ENCODE data around the gene GNA12.
"Not testable (repeated sequence)": the region's sequence is repeated elsewhere in the genome, so short reads cannot be mapped to it uniquely, and the experiment has no call there.

The GNA12 gene

GRCh38 chr7:2711895-2712675 is 132.0 kb downstream of the GNA12 start:
- DNase-seq (ENCODE audit: low read depth), result no peak

GRCh38 chr7:2710901-2711551 is 133.1 kb downstream of the GNA12 start:
- DNase-seq (ENCODE audit: low read depth), result no peak

GRCh38 chr7:2710286-2710655 is 133.8 kb downstream of the GNA12 start:
- DNase-seq (ENCODE audit: low read depth), result no peak

- peak; percentile 66 for DNase-seq (ENCODE audit: low read depth)
These were observed 134.4 kb downstream of the GNA12 start for GRCh38 chr7:2709553-2710285.

- DNase-seq (ENCODE audit: low read depth), result no peak
These were observed 135.4 kb downstream of the GNA12 start for GRCh38 chr7:2708547-2709310.

- DNase-seq (ENCODE audit: low read depth), result no peak
These were observed 136.1 kb downstream of the GNA12 start for GRCh38 chr7:2708041-2708440.

DNA sequence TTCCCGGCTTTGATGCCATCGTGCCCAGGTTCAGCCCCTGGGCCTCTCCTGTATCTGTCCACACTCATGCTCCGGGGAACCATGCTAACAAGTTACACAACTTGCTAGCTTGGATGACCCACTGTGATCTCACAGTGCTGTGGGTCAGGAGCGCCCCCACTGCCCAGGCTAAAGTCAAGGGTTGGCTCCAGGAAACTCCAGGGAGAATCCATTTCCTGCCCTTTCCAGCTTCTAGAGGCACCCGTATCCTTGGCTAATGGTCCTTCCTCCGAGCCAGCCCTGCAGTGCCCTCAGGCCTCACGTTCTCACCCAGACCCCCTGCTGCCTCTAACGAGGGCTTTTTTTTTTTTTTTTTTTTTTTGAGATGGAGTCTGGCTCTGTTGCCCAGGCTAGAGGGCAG is 136.6 kb downstream of the GNA12 start:
- DNase-seq (ENCODE audit: low read depth), result no peak

DNA sequence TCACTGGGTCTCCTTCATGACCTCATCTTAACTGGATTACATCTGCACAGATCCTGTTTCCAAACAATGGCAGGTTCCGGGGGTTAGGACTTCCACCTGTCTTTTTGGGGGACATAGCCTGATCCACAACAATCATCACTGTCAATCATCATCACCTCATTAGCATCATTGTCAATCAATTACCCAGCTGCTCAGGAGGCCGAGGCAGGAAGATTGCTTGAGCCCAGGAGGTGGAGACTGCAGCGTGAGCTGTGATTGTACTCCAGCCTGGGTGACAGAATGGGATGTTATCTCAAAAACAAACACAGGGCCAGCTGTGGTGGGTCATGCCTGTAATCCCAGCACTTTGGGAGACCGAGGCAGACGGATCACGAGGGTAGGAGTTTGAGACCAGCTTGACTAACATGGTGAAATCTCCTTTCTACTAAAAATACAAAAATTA is 137.4 kb downstream of the GNA12 start:
- no peak for DNase-seq (ENCODE audit: low read depth)

- no peak for DNase-seq (ENCODE audit: low read depth)
These were observed 138.6 kb downstream of the GNA12 start for GRCh38 chr7:2705371-2706096.

- DNase-seq (ENCODE audit: low read depth), result no peak
These were observed 141.5 kb downstream of the GNA12 start for GRCh38 chr7:2702594-2702957.

GRCh38 chr7:2701832-2702593 is 142.1 kb downstream of the GNA12 start:
- no peak for DNase-seq (ENCODE audit: low read depth)

- DNase-seq (ENCODE audit: low read depth), result no peak
These were observed 142.7 kb downstream of the GNA12 start for GRCh38 chr7:2701424-2701823.

DNA sequence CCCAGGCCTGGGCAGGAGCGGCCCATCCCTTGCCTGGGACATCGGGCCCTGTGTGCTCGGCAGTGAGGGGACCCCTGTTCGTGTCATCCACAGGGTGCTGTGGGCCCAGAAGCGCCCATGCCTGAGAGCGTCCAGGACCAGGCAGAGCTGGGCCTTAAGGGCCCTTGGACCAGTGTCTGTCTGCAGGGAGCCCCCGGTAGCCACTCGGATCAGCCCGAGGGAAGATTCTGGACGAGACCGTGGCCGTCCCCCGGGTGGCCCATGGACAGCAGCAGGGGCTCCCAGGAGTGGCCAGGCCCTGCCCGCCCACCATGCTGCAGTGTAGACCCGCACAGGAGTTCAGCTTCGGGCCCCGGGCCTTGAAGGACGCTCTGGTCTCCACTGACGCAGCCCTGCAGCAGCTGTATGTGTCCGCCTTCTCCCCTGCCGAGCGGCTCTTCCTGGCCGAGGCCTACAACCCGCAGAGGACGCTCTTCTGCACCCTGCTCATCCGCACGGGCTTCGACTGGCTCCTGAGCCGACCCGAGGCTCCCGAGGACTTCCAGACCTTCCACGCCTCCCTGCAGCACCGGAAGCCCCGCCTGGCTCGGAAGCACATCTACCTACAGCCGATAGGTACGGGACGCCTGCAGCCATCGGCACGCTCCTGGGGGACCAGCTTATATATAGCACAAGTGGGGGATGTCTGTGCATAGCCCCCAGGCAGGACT is 143.8 kb downstream of the GNA12 start:
- DNase-seq (ENCODE audit: low read depth), result no peak

DNA sequence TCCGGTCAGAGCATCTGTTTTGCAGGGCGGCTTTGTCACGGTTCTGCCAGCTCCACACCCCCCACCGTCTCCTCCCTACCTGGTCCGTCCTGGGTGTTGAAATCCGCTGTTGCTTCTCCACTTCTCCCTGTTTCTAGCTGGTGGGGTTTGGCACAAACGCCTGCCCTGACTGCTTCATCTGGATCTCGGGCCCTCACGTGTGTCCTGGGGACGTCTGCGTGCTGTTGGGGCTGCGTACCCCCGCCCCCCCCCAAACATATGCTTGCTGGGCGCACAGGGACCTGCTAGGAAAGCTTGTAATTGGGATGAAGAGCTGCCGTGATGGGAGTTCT is 144.9 kb downstream of the GNA12 start:
- no peak for DNase-seq (ENCODE audit: low read depth)

GRCh38 chr7:2698581-2699288 is 145.4 kb downstream of the GNA12 start:
- peak; percentile 61 for DNase-seq (ENCODE audit: low read depth)

DNA sequence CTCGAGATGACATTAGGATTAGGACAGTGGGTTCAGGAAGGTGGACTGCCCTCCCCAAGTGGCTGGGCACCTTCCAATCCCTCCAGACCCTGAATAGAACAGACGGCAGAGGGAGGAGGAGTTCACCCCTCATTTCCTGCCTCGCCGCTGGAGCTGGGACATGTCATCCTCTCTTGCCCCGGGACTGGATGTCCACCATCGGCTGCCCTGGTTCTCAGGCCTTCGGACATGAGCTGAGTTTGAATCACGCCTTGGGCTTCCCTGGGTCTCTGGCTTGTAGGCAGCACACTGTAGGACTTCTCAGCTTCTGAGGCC is 150.0 kb downstream of the GNA12 start:
- not testable (repeated sequence) for DNase-seq (ENCODE audit: low read depth)

GRCh38 chr7:2693420-2694121 is 150.5 kb downstream of the GNA12 start:
- DNase-seq (ENCODE audit: low read depth), result not testable (repeated sequence)

DNA sequence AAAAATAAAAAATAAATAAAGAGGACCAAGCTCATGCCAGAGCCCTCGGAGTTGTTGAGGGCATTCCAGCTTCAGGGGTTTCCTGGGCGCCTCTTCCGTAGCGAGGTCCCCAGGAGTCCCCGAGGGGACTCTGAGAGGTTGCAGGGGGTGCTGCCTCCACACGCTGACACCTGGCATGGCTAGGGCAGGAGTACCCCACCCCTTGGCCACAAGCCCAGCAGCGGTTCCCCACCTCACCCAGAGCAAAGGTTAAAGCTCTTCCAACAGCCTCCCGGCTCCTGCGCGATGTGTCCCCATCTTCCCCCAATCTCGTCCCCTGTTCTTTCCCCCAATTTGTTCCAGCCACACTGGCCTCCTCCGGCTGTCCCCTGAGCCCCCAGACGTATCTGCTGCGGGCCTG is 151.6 kb downstream of the GNA12 start:
- DNase-seq (ENCODE audit: low read depth), result no peak

GRCh38 chr7:2691932-2692439 is 152.1 kb downstream of the GNA12 start:
- not testable (repeated sequence) for DNase-seq (ENCODE audit: low read depth)
